Stomach (tissue), 9 donors: ENCODE results near the gene ERBB4. TPM values are rescaled to one million over a fixed set of nuclear protein-coding genes. Genes with fewer than 3 reads are reported as not detected.

Source experiments
- DNase-seq, 2 donors: peaks; one replicate each; pipeline versions ENCODE4 v3.0.0 to v3.0.0-alpha.2; 2013 to 2019
- H3K27ac ChIP-seq, 5 donors: fragments of 200-600 bp in 4 of 5; sonication (generic) in 4 of 5; one replicate each; pipeline ENCODE4 v1.5.1; 2013 to 2019; ENCODE audit warnings: mild to moderate bottlenecking in 1 of 5, moderate library complexity in 1 of 5
- H3K27me3 ChIP-seq, 3 donors: fragments of 200-600 bp; sonication (generic); one replicate each; pipeline ENCODE4 v1.5.1; 2017 to 2019; ENCODE audit warnings: mixed run types in 1 of 3
- H3K36me3 ChIP-seq, 4 donors: fragments of 200-600 bp; sonication (generic); 1 replicate in 3 of 4; 2 replicates in 1 of 4; pipeline ENCODE4 v1.5.1; 2016 to 2019
- H3K4me1 ChIP-seq, 4 donors: fragments of 200-600 bp; sonication (generic); one replicate each; pipeline ENCODE4 v1.5.1; 2016 to 2019
- H3K4me3 ChIP-seq, 4 donors: fragments of 200-600 bp; sonication (generic) in 3 of 4; one replicate each; pipeline ENCODE4 v1.5.1; 2016 to 2019; ENCODE audit warnings: mild to moderate bottlenecking in 1 of 4
- H3K9me3 ChIP-seq, 4 donors: fragments of 200-600 bp; sonication (generic); one replicate each; pipeline ENCODE4 v1.5.1; 2016 to 2019
- CTCF ChIP-seq, 7 experiments: fragments of 450-650 bp in 4 of 7; fragments of 200-600 bp in 3 of 7; sonication (generic) in 3 of 7; IDR thresholded peaks; one replicate each; pipeline ENCODE4 v1.5.1; 2016 to 2019; ENCODE audit warnings: antibody characterized with exemption in 7 of 7, control low read depth in 2 of 7, mild to moderate bottlenecking in 1 of 7
- EP300 ChIP-seq: sonication (generic); formaldehyde crosslinking; IDR thresholded peaks from one replicate; pipeline ENCODE4 v1.6.1; 2017; ENCODE audit warnings: antibody characterized with exemption
- POLR2A ChIP-seq, 4 donors: fragments of 450-650 bp; IDR thresholded peaks; one replicate each; pipeline ENCODE4 v1.6.1; 2016; ENCODE audit warnings: antibody characterized with exemption in 4 of 4, control low read depth in 2 of 4, mild to moderate bottlenecking in 1 of 4, moderate library complexity in 1 of 4
- POLR2AphosphoS5 ChIP-seq, 3 donors: sonication (generic); formaldehyde crosslinking; IDR thresholded peaks; one replicate each; pipeline ENCODE4 v1.6.1; 2016; ENCODE audit warnings: antibody characterized with exemption in 3 of 3
- WGBS, 5 donors: extraction: QIAGEN DNeasy Blood & Tissue Kit in 3 of 5; methylation state at CpG; one replicate each; pipeline versions ENCODE4 v1.1.5 to v1.1.7; 2013 to 2018; 5-methylcytosine and 5-hydroxymethylcytosine counted together
- intact Hi-C: fragments of 100-400 bp; cut with DNase I; formaldehyde crosslinking; loops from one replicate; pipeline ENCODE4 v1.15.1; 2023; ENCODE audit warnings: low total_unique reads
- polyA plus RNA-seq, 3 donors: library from polyadenylated mRNA; stranded (reverse); fragments of 200-250 nt; gene quantifications; one replicate each; pipeline ENCODE4 v1.2.3, GENCODE V29; 2013
- total RNA-seq, 5 donors: library from RNA; depleted of rRNA; stranded (reverse); fragments of >200 nt; gene quantifications; one replicate each; pipeline versions ENCODE4 v1.1.0 to v1.2.3, GENCODE V29; 2014 to 2016
- donor health status: healthy with polysubstance abuse.
- donor health status: Bipolar disorder and iron deficiency.
- donor health status: healthy.

The ERBB4 gene
- total and polyA plus RNA-seq, 8 donors, result 0.12 to 2.5 (median 0.45) TPM; not detected in 1

DNA sequence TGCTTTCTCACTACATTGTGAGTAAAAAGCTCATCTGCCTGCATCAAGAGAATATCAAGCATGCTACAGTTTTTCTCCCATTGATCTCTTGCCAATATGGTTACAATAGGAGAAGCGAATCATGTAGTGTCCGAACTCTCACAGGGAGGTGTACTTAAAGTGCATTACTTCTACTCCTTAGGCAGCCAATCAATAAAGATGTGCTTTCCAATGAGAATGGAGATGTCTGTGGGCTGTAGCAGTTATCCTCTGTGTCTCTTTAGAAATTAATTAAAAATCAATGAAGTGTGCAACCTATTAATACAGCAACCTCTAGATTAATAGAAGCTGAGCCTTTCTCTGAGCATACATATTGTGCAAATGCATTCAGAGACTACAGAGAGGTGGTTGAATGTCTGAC, 1098.5 kb downstream of the ERBB4 start:
- Histone ChIP-seq H3K27me3 (no peaks in the 10 kb centered on the region), H3K4me1 (no peaks in the 10 kb centered on the region), H3K27ac (no peak overlapping the region), H3K9me3 (no peaks in the 10 kb centered on the region), H3K36me3 (no peaks in the 10 kb centered on the region), H3K4me3 (no peak overlapping the region)
- no peak for TF ChIP-seq POLR2AphosphoS5 (IDR thresholded peaks at IDR 0.05)
- TF ChIP-seq EP300, result no peak
- TF ChIP-seq CTCF (IDR thresholded peaks at IDR 0.05), result no peak
- no peak for TF ChIP-seq POLR2A (IDR thresholded peaks at IDR 0.05)
- 79 to 94% (median 94%) methylated on average over 2 of the region's 2 CpGs for WGBS, 5 donors
- intact Hi-C loops, result no loop called here
- DNase-seq, result no peak

DNA sequence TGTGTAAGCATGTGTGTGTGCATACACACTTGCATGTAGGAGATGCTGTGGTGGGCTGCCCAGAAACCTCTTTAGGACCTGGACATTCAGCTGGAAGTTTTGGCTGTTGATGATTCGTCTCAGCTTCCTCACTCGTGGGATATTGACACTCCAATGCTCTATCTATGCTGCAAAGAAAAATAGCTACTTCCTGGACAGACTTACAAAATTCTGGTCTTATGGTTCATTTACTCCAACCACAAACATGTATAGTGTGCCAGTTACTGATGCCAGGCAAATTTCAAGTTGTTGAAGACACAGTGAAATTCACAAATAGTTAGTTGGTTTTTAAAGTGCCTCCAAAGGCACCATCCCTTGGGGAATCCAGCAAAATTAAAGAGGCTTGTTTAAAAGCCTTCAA, 1099.6 kb downstream of the ERBB4 start:
- no peaks in the 10 kb centered on the region for H3K4me1 ChIP-seq
- 42 to 55% (median 48%) methylated on average over 2 of the region's 2 CpGs for WGBS, 5 donors
- no peak overlapping the region for H3K4me3 ChIP-seq
- H3K36me3 ChIP-seq, result no peaks in the 10 kb centered on the region
- no peaks in the 10 kb centered on the region for H3K27me3 ChIP-seq
- H3K9me3 ChIP-seq, result no peaks in the 10 kb centered on the region
- no peak overlapping the region for H3K27ac ChIP-seq
- intact Hi-C loops, result no loop called here
- TF ChIP-seq POLR2A (IDR thresholded peaks at IDR 0.05), result no peak
- TF ChIP-seq EP300, result no peak
- no peak for TF ChIP-seq CTCF (IDR thresholded peaks at IDR 0.05)
- TF ChIP-seq POLR2AphosphoS5 (IDR thresholded peaks at IDR 0.05), result no peak
- DNase-seq, result no peak

- Histone ChIP-seq H3K27ac (no peak overlapping the region), H3K4me1 (no peaks in the 10 kb centered on the region), H3K4me3 (no peak overlapping the region), H3K36me3 (no peaks in the 10 kb centered on the region), H3K9me3 (no peaks in the 10 kb centered on the region), H3K27me3 (no peaks in the 10 kb centered on the region)
- 56 to 63% (median 60%) methylated on average over 5 of the region's 5 CpGs for WGBS, 5 donors
- DNase-seq, result no peak
- intact Hi-C loops, result no loop called here
- TF ChIP-seq POLR2A (IDR thresholded peaks at IDR 0.05) (no peak), EP300 (no peak), CTCF (IDR thresholded peaks at IDR 0.05) (no peak), POLR2AphosphoS5 (IDR thresholded peaks at IDR 0.05) (no peak)
Measured at GRCh38 chr2:211437396-211437795, 1101.2 kb downstream of the ERBB4 start.

DNA sequence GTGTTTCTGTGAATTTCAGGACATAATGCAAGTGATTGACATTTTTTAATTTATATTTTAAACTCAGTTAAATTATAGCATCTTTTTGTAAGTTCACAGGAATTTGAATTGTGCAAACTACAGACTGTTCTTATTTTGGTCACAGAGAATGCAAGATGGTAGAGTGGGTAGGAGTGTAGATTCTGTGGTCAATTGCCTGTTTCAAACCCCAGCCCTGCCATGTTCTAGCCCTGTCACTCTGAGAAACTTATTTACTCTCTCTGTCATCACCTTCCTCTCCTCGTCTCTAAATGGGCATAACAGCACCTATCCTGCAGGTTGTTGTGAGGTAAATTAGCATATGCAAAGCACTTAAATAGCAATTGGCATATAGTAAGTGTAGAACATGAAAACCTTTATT, 1102.4 kb downstream of the ERBB4 start:
- TF ChIP-seq POLR2A (IDR thresholded peaks at IDR 0.05) (no peak), EP300 (no peak), POLR2AphosphoS5 (IDR thresholded peaks at IDR 0.05) (no peak), CTCF (IDR thresholded peaks at IDR 0.05) (no peak)
- WGBS, 5 donors, result 52 to 88% (median 66%) methylated on average over 1 of the region's 1 CpG
- Histone ChIP-seq H3K27me3 (no peaks in the 10 kb centered on the region), H3K27ac (no peak overlapping the region), H3K4me1 (no peaks in the 10 kb centered on the region), H3K4me3 (no peak overlapping the region), H3K9me3 (no peaks in the 10 kb centered on the region), H3K36me3 (no peaks in the 10 kb centered on the region)
- no peak for DNase-seq
- intact Hi-C loops, result no loop called here
